Endodermal cell (in vitro differentiated cells): ENCODE data around the gene TANK. TPM values are rescaled to one million over a fixed set of nuclear protein-coding genes. Genes with fewer than 3 reads are reported as not detected.

ENCODE experiments used
- DNase-seq: peaks from one replicate; pipeline ENCODE4 v3.0.0-alpha.2; 2017
- H3K27ac ChIP-seq: 2 replicates; pipeline ENCODE4 v1.5.1; 2013; ENCODE audit warnings: mild to moderate bottlenecking, low read depth, low read length, moderate library complexity
- H3K27me3 ChIP-seq: 2 replicates; pipeline ENCODE4 v1.6.1; 2013; ENCODE audit warnings: mild to moderate bottlenecking, low read length, moderate library complexity; ENCODE audit not compliant: insufficient read depth, control insufficient read depth, poor library complexity, severe bottlenecking
- H3K36me3 ChIP-seq: 2 replicates; pipeline ENCODE4 v1.7.0; 2013; ENCODE audit warnings: mild to moderate bottlenecking, low read length, moderate library complexity; ENCODE audit not compliant: control insufficient read depth, insufficient read depth
- H3K4me1 ChIP-seq: one replicate; pipeline ENCODE4 v1.7.0; 2013; ENCODE audit warnings: low read length; ENCODE audit not compliant: control insufficient read depth, insufficient read depth
- H3K4me3 ChIP-seq: 2 replicates; pipeline ENCODE4 v1.5.1; 2013; ENCODE audit warnings: mild to moderate bottlenecking, low read length, moderate library complexity
- H3K9ac ChIP-seq: 2 replicates; pipeline ENCODE4 v1.6.1; 2013; ENCODE audit warnings: mild to moderate bottlenecking, low read length, moderate library complexity; ENCODE audit not compliant: poor library complexity, severe bottlenecking; ENCODE audit errors: extremely low read depth
- H3K9me3 ChIP-seq: 2 replicates; pipeline ENCODE4 v1.6.1; 2013; ENCODE audit warnings: mild to moderate bottlenecking, low read length, moderate library complexity; ENCODE audit not compliant: control insufficient read depth
- H3K27ac Mint-ChIP-seq: 2 replicates; pipeline ENCODE4 v1.8.0; 2020; ENCODE audit warnings: mixed read lengths
- H3K27me3 Mint-ChIP-seq: 2 replicates; pipeline ENCODE4 v1.8.0; 2021; ENCODE audit warnings: mild to moderate bottlenecking, mixed read lengths; ENCODE audit not compliant: insufficient read depth
- H3K36me3 Mint-ChIP-seq: 2 replicates; pipeline ENCODE4 v1.8.0; 2020; ENCODE audit warnings: low read depth, mixed read lengths
- H3K4me1 Mint-ChIP-seq: 2 replicates; pipeline ENCODE4 v1.8.0; 2020; ENCODE audit warnings: mixed read lengths
- H3K4me3 Mint-ChIP-seq: 2 replicates; pipeline ENCODE4 v1.8.0; 2020; ENCODE audit warnings: mild to moderate bottlenecking, moderate library complexity, mixed read lengths
- H3K9me3 Mint-ChIP-seq: 2 replicates; pipeline ENCODE4 v1.8.0; 2020; ENCODE audit warnings: mild to moderate bottlenecking, mixed read lengths
- WGBS, 2 experiments: methylation state at CpG; one replicate each; pipeline versions ENCODE4 v1.1.5 to v1.1.7; 2013; ENCODE audit warnings: missing lambda C conversion rate in 2 of 2, mixed read lengths in 1 of 2; ENCODE audit not compliant: insufficient coverage in 1 of 2, insufficient read length in 1 of 2; 5-methylcytosine and 5-hydroxymethylcytosine counted together
- total RNA-seq, 2 donors: library from RNA; stranded (reverse); fragmentation: NEBNext Ultra II Directional in 1 of 2; extraction: Animal tissue kit (Norgen Biotek cat#: 25700) in 1 of 2; gene quantifications; 2 replicates in 1 of 2; 3 replicates in 1 of 2; pipeline ENCODE4 v1.2.1, GENCODE V29; 2021
- TF ChIP-seq, protein P1 (sequence below): fragments of 200-600 bp; sonication (generic); conservative IDR thresholded peaks from 2 replicates; pipeline ENCODE4 v1.5.0; 2021; ENCODE audit warnings: antibody characterized with exemption, mild to moderate bottlenecking

Gene TANK
- total RNA-seq, 2 donors from 2014 or later, result 22.4 to 33.2 TPM

DNA sequence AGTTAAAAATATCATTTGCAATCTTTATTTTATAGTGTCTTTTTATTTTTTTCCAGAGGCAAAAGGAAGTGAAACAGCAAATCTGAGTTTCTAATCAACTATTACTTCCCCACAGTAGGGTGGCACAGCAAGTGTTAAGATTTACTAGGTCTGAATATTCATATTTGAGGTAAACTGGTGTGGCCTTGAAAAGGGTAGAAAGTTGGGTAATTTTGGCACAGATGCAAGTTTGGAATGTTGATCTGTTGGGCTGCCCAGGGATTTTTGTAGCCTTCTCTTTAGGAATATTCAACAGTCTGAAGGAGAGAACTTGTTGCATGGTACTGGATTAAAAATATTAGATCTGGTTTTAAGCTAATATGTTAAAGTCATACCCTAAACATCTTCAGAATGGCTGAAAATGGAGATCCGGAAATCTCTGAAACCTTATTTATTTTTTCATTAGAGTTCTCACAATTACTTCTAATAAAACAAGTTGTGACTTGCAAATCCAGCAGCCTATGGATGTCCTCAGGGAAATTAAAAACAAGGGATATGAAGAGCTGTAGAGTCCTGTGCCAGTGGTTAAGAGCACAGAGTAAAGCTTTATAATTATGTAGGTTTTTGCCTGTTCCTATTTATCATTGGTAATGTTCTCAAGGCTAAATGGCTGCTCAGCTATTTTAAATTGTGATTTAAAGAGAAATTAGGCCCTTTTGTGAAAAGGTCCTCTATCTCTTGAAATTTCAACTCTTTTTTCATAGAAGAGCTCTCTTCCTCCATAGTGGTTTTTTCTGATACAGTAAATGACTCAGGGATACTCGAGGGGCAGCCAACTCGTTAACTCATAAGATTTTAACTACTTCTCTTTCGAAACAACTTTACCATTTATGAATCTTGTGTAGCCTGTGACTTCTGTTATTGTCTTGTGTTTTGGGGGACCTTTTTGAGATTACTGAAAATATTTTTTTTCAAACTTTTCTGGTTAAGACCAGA lies 11.0 kb downstream of the TANK start:
- H3K4me1 ChIP-seq, result peaks cover 16% of the 10 kb centered on the region
- Mint-ChIP-seq H3K36me3 (peaks cover 20% of the 10 kb centered on the region), H3K27ac (no peak overlapping the region), H3K27me3 (no peaks in the 10 kb centered on the region), H3K9me3 (no peaks in the 10 kb centered on the region), H3K4me3 (no peak overlapping the region), H3K4me1 (peaks cover 33% of the 10 kb centered on the region)
- DNase-seq, result no peak
- peaks cover under 1% of the 10 kb centered on the region for H3K9me3 ChIP-seq
- WGBS, 2 experiments, result 93% methylated on average over 4 of the region's 4 CpGs; no CpG with 5 or more reads in 1 of the 2 experiments
- H3K27me3 ChIP-seq, result no peaks in the 10 kb centered on the region
- TF ChIP-seq, protein P1, sequence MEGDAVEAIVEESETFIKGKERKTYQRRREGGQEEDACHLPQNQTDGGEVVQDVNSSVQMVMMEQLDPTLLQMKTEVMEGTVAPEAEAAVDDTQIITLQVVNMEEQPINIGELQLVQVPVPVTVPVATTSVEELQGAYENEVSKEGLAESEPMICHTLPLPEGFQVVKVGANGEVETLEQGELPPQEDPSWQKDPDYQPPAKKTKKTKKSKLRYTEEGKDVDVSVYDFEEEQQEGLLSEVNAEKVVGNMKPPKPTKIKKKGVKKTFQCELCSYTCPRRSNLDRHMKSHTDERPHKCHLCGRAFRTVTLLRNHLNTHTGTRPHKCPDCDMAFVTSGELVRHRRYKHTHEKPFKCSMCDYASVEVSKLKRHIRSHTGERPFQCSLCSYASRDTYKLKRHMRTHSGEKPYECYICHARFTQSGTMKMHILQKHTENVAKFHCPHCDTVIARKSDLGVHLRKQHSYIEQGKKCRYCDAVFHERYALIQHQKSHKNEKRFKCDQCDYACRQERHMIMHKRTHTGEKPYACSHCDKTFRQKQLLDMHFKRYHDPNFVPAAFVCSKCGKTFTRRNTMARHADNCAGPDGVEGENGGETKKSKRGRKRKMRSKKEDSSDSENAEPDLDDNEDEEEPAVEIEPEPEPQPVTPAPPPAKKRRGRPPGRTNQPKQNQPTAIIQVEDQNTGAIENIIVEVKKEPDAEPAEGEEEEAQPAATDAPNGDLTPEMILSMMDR, result no peak
- peak overlapping the region; percentile 14 for H3K4me3 ChIP-seq
- peaks cover 6% of the 10 kb centered on the region for H3K36me3 ChIP-seq
- no peak overlapping the region for H3K9ac ChIP-seq
- H3K27ac ChIP-seq, result no peak overlapping the region

DNA sequence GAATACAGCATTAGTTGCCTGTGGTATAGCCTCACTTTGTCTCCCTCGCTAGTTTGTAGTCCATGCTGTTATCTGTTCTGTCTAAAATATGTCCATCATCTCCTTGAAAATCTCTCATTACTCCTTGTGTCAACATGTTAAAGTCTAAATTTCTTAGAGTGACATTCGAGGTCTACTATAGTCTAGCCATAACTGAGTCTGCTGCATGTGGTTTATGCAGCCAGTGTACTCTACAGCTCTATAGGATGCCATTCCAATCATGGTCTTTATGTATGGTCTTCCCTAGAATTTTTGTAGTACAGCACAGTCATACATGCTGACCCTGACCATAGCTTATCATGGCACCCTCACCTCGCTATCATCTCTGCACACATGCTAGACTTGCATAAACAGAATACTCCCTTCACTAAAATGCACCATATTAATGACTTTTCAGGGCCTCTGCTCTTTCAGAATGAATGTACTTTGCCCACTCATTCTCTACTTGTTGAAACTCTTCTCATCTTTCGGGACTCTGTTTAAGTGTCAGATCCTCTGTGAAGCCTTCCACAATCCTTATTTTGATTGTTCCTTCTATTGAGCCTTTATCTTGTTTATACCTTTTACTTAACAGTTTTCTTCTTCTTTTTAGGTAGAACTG lies 12.8 kb downstream of the TANK start:
- peaks cover 29% of the 10 kb centered on the region for H3K4me1 Mint-ChIP-seq
- Histone ChIP-seq H3K4me1 (peaks cover 16% of the 10 kb centered on the region), H3K27ac (no peak overlapping the region), H3K36me3 (peaks cover 8% of the 10 kb centered on the region), H3K9ac (no peak overlapping the region), H3K4me3 (no peak overlapping the region), H3K9me3 (peaks cover 17% of the 10 kb centered on the region), H3K27me3 (no peaks in the 10 kb centered on the region)
- no peak for DNase-seq
- no peak overlapping the region for H3K4me3 Mint-ChIP-seq
- H3K27ac Mint-ChIP-seq, result no peak overlapping the region
- H3K9me3 Mint-ChIP-seq, result peaks cover 6% of the 10 kb centered on the region
- TF ChIP-seq, protein P1, result no peak
- peaks cover 21% of the 10 kb centered on the region for H3K36me3 Mint-ChIP-seq
- 93 to 100% methylated on average over 3 to 4 of the region's 4 CpGs for WGBS, 2 experiments
- H3K27me3 Mint-ChIP-seq, result no peaks in the 10 kb centered on the region

DNA sequence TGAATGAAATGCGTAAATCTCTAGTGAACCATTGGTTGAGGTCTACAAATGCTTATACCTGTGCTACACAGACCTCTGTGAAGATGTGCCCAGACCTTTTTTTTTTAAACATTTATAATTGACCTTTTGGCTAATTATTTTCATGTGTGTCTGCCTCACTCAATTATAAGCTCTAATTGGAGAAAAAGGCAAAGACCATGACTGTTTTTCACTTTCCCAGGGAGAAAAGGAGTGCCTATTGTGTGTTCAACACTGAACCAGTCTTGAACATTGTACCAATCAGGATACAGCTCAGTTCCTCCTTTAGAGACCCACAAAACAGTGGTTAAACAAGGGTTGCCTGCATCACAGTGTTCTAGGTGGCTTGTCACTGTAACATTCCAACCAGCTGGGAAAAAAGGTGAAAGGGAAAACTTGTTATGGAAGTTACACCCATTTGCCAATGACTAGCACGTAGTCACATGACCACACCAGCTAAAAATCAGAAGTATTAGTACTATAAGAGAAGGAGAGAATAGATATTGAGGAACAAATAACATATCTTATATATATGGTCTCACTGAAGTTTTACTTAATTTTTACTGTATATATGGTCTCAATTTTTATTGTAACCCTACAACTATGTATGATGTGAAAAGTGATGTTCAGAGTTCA lies 13.4 kb downstream of the TANK start:
- H3K4me3 ChIP-seq, result no peak overlapping the region
- peaks cover 14% of the 10 kb centered on the region for H3K36me3 ChIP-seq
- H3K27me3 Mint-ChIP-seq, result no peaks in the 10 kb centered on the region
- peaks cover 21% of the 10 kb centered on the region for H3K36me3 Mint-ChIP-seq
- H3K9ac ChIP-seq, result no peak overlapping the region
- no peak for DNase-seq
- no peak overlapping the region for H3K27ac Mint-ChIP-seq
- peaks cover 18% of the 10 kb centered on the region for H3K9me3 ChIP-seq
- H3K27ac ChIP-seq, result no peak overlapping the region
- WGBS, 2 experiments, result 93% methylated on average over 1 of the region's 2 CpGs; no CpG with 5 or more reads in 1 of the 2 experiments
- TF ChIP-seq, protein P1, result no peak
- peaks cover 16% of the 10 kb centered on the region for H3K4me1 ChIP-seq
- no peak overlapping the region for H3K4me3 Mint-ChIP-seq
- H3K4me1 Mint-ChIP-seq, result peaks cover 32% of the 10 kb centered on the region
- peaks cover 6% of the 10 kb centered on the region for H3K9me3 Mint-ChIP-seq
- H3K27me3 ChIP-seq, result no peaks in the 10 kb centered on the region
